Choroid plexus epithelial cell (primary cell): ENCODE measurements around the gene SHISA4.

Experiments used
- DNase-seq: peaks from one replicate; pipeline ENCODE4 v3.0.0-alpha.2; 2010; ENCODE audit warnings: low read depth
- H3K4me3 ChIP-seq: 2 replicates; pipeline ENCODE4 v1.5.1; 2011; ENCODE audit warnings: low read depth, mild to moderate bottlenecking, control low read depth, low read length, moderate library complexity
- CTCF ChIP-seq: conservative IDR thresholded peaks from 2 replicates; pipeline ENCODE4 v1.5.1; 2011; ENCODE audit warnings: low read depth, mild to moderate bottlenecking, control low read depth, inconsistent platforms, low read length, moderate library complexity

The SHISA4 gene

GRCh38 chr1:201904579-201904978 lies 15.9 kb downstream of the SHISA4 start:
- no peak overlapping the region for H3K4me3 ChIP-seq
- TF ChIP-seq CTCF, result no peak
- peak; percentile 93 for DNase-seq

- H3K4me3 ChIP-seq, result no peak overlapping the region
- TF ChIP-seq CTCF, result no peak
- DNase-seq, result no peak
Measured at GRCh38 chr1:201905234-201905890, 16.7 kb downstream of the SHISA4 start.

GRCh38 chr1:201906336-201906735 lies 17.6 kb downstream of the SHISA4 start:
- no peak for TF ChIP-seq CTCF
- no peak overlapping the region for H3K4me3 ChIP-seq
- no peak for DNase-seq

DNA sequence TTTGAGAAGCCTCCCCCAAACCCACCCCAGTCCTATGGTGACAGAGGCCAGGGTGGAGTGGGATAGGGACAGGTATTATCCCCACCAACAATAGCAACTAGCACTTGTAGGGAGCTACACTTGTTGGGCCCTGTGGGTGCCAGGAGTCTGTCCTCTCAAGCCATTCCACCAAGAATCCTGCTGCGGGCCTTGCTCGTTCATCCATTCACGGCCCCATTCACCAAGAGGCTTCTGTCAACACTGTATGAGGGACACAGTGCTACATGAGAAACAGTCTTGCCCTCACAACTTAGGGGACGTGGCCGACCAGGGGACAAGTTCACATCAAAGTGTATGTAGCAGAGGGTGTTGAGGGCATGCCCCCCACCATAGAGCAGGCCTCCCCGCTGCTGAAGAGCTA lies 18.9 kb downstream of the SHISA4 start:
- H3K4me3 ChIP-seq, result no peak overlapping the region
- no peak for TF ChIP-seq CTCF
- no peak for DNase-seq

- peak; percentile 53 for DNase-seq
- no peak overlapping the region for H3K4me3 ChIP-seq
- TF ChIP-seq CTCF, result no peak
Measured at GRCh38 chr1:201911826-201912571, 23.3 kb downstream of the SHISA4 start.

GRCh38 chr1:201912832-201913231 lies 24.1 kb downstream of the SHISA4 start:
- peak; percentile 69 for DNase-seq
- no peak for TF ChIP-seq CTCF
- H3K4me3 ChIP-seq, result no peak overlapping the region
